ENCODE results near the gene CATSPERZ. TPM values are rescaled to one million over a fixed set of nuclear protein-coding genes. Genes with fewer than 3 reads are reported as not detected.
A peak's percentile ranks its signal among the peaks of the same experiment; 100 is the strongest.

Gene CATSPERZ
- total and polyA plus RNA-seq, 9 of the 15 experiments (the other 6 are each of a cell fraction or from before 2014, with no cell fraction given): 0.86 to 8.5 (median 3.5) TPM

GRCh38 chr11:64303109-64304031 lies 3.2 kb downstream of the CATSPERZ start:
- Histone ChIP-seq H3K4me1 (replicated peaks in 1 of 2; ENCODE audit: control insufficient read depth in 2 of 2, insufficient read depth in 2 of 2, low read length in 2 of 2) (peaks cover 32 to 59% of the 10 kb centered on the region in 2 experiments), H3K27me3 (ENCODE audit: control insufficient read depth in 2 of 2, insufficient read depth in 2 of 2, low read length in 2 of 2) (peaks cover 1 to 2% of the 10 kb centered on the region in 2 experiments; a peak in 4 of 5 replicates), H4K20me1 (replicated peaks; ENCODE audit: control insufficient read depth, insufficient read depth, low read length) (no peaks in the 10 kb centered on the region; the same call in 1 of the 2 replicates), H3K79me2 (ENCODE audit: control insufficient read depth, insufficient read depth, low read length) (peaks cover 30% of the 10 kb centered on the region), H3K9me1 (ENCODE audit: control insufficient read depth, insufficient read depth, low read length) (peaks cover 5% of the 10 kb centered on the region), H3K4me2 (ENCODE audit: insufficient read depth, low read length) (peak overlapping the region; percentile 93), H3K36me3 (ENCODE audit: control insufficient read depth, insufficient read depth, low read length) (peaks cover 20% of the 10 kb centered on the region; the same call in 2 of the 3 replicates), H3K9ac (ENCODE audit: insufficient read depth in 1 of 2, low read depth in 2 of 2, low read length in 2 of 2) (peak overlapping the region; percentile 94 to 100), H2AFZ (ENCODE audit: low read depth, low read length) (0 out of 2 replicates have a peak overlapping the region, but pooled peaks have one; percentile 24), H3K9me3 (replicated peaks; ENCODE audit: control insufficient read depth, insufficient read depth, low read depth, low read length) (no peaks in the 10 kb centered on the region), H3K27ac (ENCODE audit: extremely low read depth, low read depth, low read length) (peak overlapping the region; percentile 100; the same call in 2 of the 3 replicates), H3K4me3 (no peak overlapping the region)
- intact Hi-C loops (cut with micrococcal nuclease): loop anchor here (1.0 to 10.0 kb wide), 6 partner anchors 33 to 469 kb away; partner anchors contain the start of genes FKBP2, MARK2, PPP1R14B and STIP1
- in situ Hi-C loops (cut with MboI): no loop called here
- BruUV-seq (replicated peaks): no TSS peak
- TF ChIP-seq EGR1 (conservative IDR thresholded peaks at IDR 0.05): peak; percentile 26; the same call in 1 of the 2 replicates
- TF ChIP-seq RERE (CRISPR knock-in tag; IDR thresholded peaks at IDR 0.05; ENCODE audit: borderline replicate concordance): 0 out of 2 replicates have a peak, but pooled peaks have one; percentile 68
- no peak for TF ChIP-seq MEF2D (tag; conservative IDR thresholded peaks at IDR 0.05; ENCODE audit: low read depth)
- peak; percentile 20; the same call in 1 of the 2 replicates for TF ChIP-seq NR2C1 (IDR thresholded peaks at IDR 0.05)
- no peak for TF ChIP-seq NR2C1 (tag; IDR thresholded peaks at IDR 0.05)
- TF ChIP-seq, protein P1, sequence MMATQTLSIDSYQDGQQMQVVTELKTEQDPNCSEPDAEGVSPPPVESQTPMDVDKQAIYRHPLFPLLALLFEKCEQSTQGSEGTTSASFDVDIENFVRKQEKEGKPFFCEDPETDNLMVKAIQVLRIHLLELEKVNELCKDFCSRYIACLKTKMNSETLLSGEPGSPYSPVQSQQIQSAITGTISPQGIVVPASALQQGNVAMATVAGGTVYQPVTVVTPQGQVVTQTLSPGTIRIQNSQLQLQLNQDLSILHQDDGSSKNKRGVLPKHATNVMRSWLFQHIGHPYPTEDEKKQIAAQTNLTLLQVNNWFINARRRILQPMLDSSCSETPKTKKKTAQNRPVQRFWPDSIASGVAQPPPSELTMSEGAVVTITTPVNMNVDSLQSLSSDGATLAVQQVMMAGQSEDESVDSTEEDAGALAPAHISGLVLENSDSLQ (IDR thresholded peaks at IDR 0.05): peak; percentile 9; the same call in 1 of the 2 replicates
- no peak for TF ChIP-seq ZSCAN32 (CRISPR knock-in tag; IDR thresholded peaks at IDR 0.05)
- no peak for TF ChIP-seq LCOR (CRISPR knock-in tag; IDR thresholded peaks at IDR 0.05)
- CTCF ChIA-PET (ENCODE audit: low intra/inter-chr PET ratio): interaction anchor here (1.4 kb wide), 1 partner anchor 99 kb away, joined by 10 read pairs; no protein-coding TSS in a partner anchor
- 97% methylated on average over 7 of the region's 13 CpGs for WGBS (ENCODE audit: insufficient coverage, low coverage, missing lambda C conversion rate)
- FAIRE-seq (peak; percentile 23), DNase-seq (ENCODE audit: extremely low read depth in 1 of 4, low spot score in 3 of 4) (no peak), ATAC-seq (no peak)
- POLR2A ChIA-PET: interaction anchor here (0.6 to 5.8 kb wide), 12 partner anchors 14 to 145 kb away, joined by 3 to 68 read pairs (median 4); partner anchors contain the start of genes FERMT3 and PRDX5
